SK-N-SH (cell line): ENCODE data around the gene METTL21C. TPM values are rescaled to one million over a fixed set of nuclear protein-coding genes. Genes with fewer than 3 reads are reported as not detected.

Experiments
- CTCF ChIA-PET: fragments of 300-600, 350-600 bp; formaldehyde crosslinking; extraction: SDS; loops from one replicate; lab custom pipeline; 2021; lab: Yijun Ruan, JAX
- POLR2A ChIA-PET: fragments of 350-600 bp; sonication (Branson Sonifier 250); formaldehyde crosslinking; extraction: SDS; loops from one replicate; lab custom pipeline; 2020; ENCODE audit warnings: antibody characterized with exemption, inconsistent platforms; lab: Yijun Ruan, JAX
- DNase-seq: peaks from one replicate; pipeline ENCODE4 v3.0.0; 2012
- H2AFZ ChIP-seq: fragments of 200-600 bp; sonication (generic); 2 replicates; pipeline ENCODE4 v1.8.1; 2016; ENCODE audit warnings: antibody characterized with exemption, mild to moderate bottlenecking, low read depth
- H3F3A ChIP-seq: fragments of 200-600 bp; sonication (generic); replicated peaks from 2 replicates; pipeline ENCODE3; 2016; ENCODE audit warnings: antibody characterized with exemption, mild to moderate bottlenecking; ENCODE audit not compliant: insufficient read depth
- H3K27ac ChIP-seq, 2 experiments: fragments of 200-500 bp in 1 of 2; fragments of 200-600 bp in 1 of 2; sonication (Bioruptor generic) in 1 of 2; sonication (generic), shearing (Covaris generic) in 1 of 2; 2 replicates each; pipeline versions ENCODE4 v1.5.1 to v1.6.1; 2014 to 2016; ENCODE audit warnings: low read depth in 2 of 2, inconsistent platforms in 1 of 2, low read length in 1 of 2, mild to moderate bottlenecking in 1 of 2, mixed read lengths in 1 of 2
- H3K27me3 ChIP-seq: fragments of 200-600 bp; sonication (generic), shearing (Covaris generic); 2 replicates; pipeline ENCODE4 v1.6.1; 2016; ENCODE audit warnings: mixed run types; ENCODE audit not compliant: insufficient read depth
- H3K36me3 ChIP-seq, 2 experiments: fragments of 200-500 bp in 1 of 2; fragments of 200-600 bp in 1 of 2; sonication (Bioruptor generic) in 1 of 2; sonication (generic) in 1 of 2; replicated peaks in 1 of 2; 2 replicates each; pipeline versions ENCODE3 to v1.5.1; 2014 to 2016; ENCODE audit warnings: low read length in 1 of 2, mild to moderate bottlenecking in 1 of 2; ENCODE audit not compliant: insufficient read depth in 2 of 2, control insufficient read depth in 1 of 2
- H3K4me1 ChIP-seq, 2 experiments: fragments of 200-500 bp in 1 of 2; fragments of 200-600 bp in 1 of 2; sonication (Bioruptor generic) in 1 of 2; sonication (generic), shearing (Covaris generic) in 1 of 2; 2 replicates each; pipeline versions ENCODE4 v1.5.1 to v1.6.1; 2014 to 2016; ENCODE audit warnings: low read depth in 1 of 2, low read length in 1 of 2, mixed run types in 1 of 2; ENCODE audit not compliant: insufficient read depth in 2 of 2, control insufficient read depth in 1 of 2
- H3K4me2 ChIP-seq: fragments of 200-600 bp; sonication (generic), shearing (Covaris generic); 2 replicates; pipeline ENCODE4 v1.6.1; 2017; ENCODE audit warnings: mixed run types
- H3K4me3 ChIP-seq, 2 experiments: fragments of 200-500 bp in 1 of 2; fragments of 200-600 bp in 1 of 2; sonication (Bioruptor generic) in 1 of 2; sonication (generic), shearing (Covaris generic) in 1 of 2; 2 replicates each; pipeline versions ENCODE4 v1.5.1 to v1.8.1; 2014 to 2016; ENCODE audit warnings: low read depth in 2 of 2, inconsistent platforms in 1 of 2, low read length in 1 of 2, mild to moderate bottlenecking in 1 of 2, mixed read lengths in 1 of 2, moderate library complexity in 1 of 2
- H3K79me2 ChIP-seq: fragments of 200-600 bp; sonication (generic); 2 replicates; pipeline ENCODE4 v1.8.1; 2017; ENCODE audit warnings: mild to moderate bottlenecking; ENCODE audit not compliant: insufficient read depth
- H3K9ac ChIP-seq: fragments of 200-600 bp; sonication (generic); 2 replicates; pipeline ENCODE4 v1.6.1; 2017; ENCODE audit warnings: mixed run types
- H3K9me2 ChIP-seq: fragments of 200-600 bp; sonication (generic); 2 replicates; pipeline ENCODE4 v1.6.1; 2017; ENCODE audit warnings: mixed run types
- H3K9me3 ChIP-seq: fragments of 200-600 bp; sonication (generic); 2 replicates; pipeline ENCODE4 v1.6.1; 2017; ENCODE audit warnings: mixed run types, mild to moderate bottlenecking, moderate library complexity
- H4K20me1 ChIP-seq: fragments of 200-600 bp; sonication (generic); 2 replicates; pipeline ENCODE4 v1.6.1; 2017; ENCODE audit warnings: mild to moderate bottlenecking, mixed run types; ENCODE audit not compliant: insufficient read depth
- ELF1 ChIP-seq: IDR thresholded peaks from 2 replicates; pipeline ENCODE4 v1.4.0; 2012
- EZH2phosphoT487 ChIP-seq: fragments of 200-600 bp; sonication (generic); IDR thresholded peaks from 2 replicates; pipeline ENCODE4 v1.6.1; 2017; ENCODE audit warnings: low read depth, mixed run types, mild to moderate bottlenecking, antibody characterized with exemption, moderate library complexity, borderline replicate concordance
- FOXJ3 ChIP-seq: sonication (generic); formaldehyde crosslinking; IDR thresholded peaks from 2 replicates; pipeline ENCODE4 v1.5.1; 2020; ENCODE audit warnings: mild to moderate bottlenecking, missing genetic modification reagents
- JUND ChIP-seq: IDR thresholded peaks from 2 replicates; pipeline ENCODE4 v1.4.0; 2012
- MEF2A ChIP-seq: IDR thresholded peaks from 2 replicates; pipeline ENCODE4 v1.4.0; 2012; ENCODE audit warnings: low read depth, borderline replicate concordance
- NRF1 ChIP-seq: IDR thresholded peaks from 2 replicates; pipeline ENCODE4 v1.6.1; 2012; ENCODE audit warnings: low read depth, mild to moderate bottlenecking, low read length
- PBX3 ChIP-seq: IDR thresholded peaks from 2 replicates; pipeline ENCODE4; 2012
- POLR2AphosphoS5 ChIP-seq: IDR thresholded peaks from 2 replicates; pipeline ENCODE4 v1.6.1; 2012; ENCODE audit warnings: low read depth, low read length
- RAD21 ChIP-seq: IDR thresholded peaks from 2 replicates; pipeline ENCODE4 v1.6.1; 2012; ENCODE audit warnings: mild to moderate bottlenecking, low read length
- RCOR1 ChIP-seq: fragments of 150-350 bp; IDR thresholded peaks from 2 replicates; pipeline ENCODE4 v1.6.1; 2017; ENCODE audit warnings: antibody characterized with exemption, low read length
- SIN3A ChIP-seq: IDR thresholded peaks from 2 replicates; pipeline ENCODE4 v1.6.1; 2012; ENCODE audit warnings: low read depth, mild to moderate bottlenecking, low read length, moderate library complexity, borderline replicate concordance
- SMC3 ChIP-seq: IDR thresholded peaks from 2 replicates; pipeline ENCODE4 v1.6.1; 2012; ENCODE audit warnings: low read depth, low read length, improper control_type of control experiment
- TEAD4 ChIP-seq: IDR thresholded peaks from 2 replicates; pipeline ENCODE4 v1.4.0; 2012; ENCODE audit warnings: mild to moderate bottlenecking, borderline replicate concordance; ENCODE audit not compliant: insufficient read depth
- WGBS: methylation state at CpG from one replicate; pipeline ENCODE4 v1.1.6; 2017; ENCODE audit warnings: low lambda C conversion rate; 5-methylcytosine and 5-hydroxymethylcytosine counted together
- polyA plus RNA-seq, 3 experiments: library from polyadenylated mRNA; depleted of rRNA; stranded (reverse); fragments of >200 nt; gene quantifications; 2 replicates each; pipeline ENCODE4 v1.2.3, GENCODE V29; 2012
- TF ChIP-seq, protein P1 (sequence below): fragments of 150-350 bp; IDR thresholded peaks from 2 replicates; pipeline ENCODE4 v1.6.1; 2017; ENCODE audit warnings: antibody characterized with exemption, low read length, low read depth, borderline replicate concordance
- TF ChIP-seq, protein P2 (sequence below): fragments of 200-600 bp; sonication (generic); IDR thresholded peaks from 2 replicates; pipeline ENCODE4 v1.6.1; 2017; ENCODE audit warnings: antibody characterized with exemption, mild to moderate bottlenecking, moderate library complexity

METTL21C gene
- polyA plus RNA-seq, 1 of the 3 experiments (the other 2 are of a cell fraction), result not detected

GRCh38 chr13:102680842-102681740 lies 13.8 kb downstream of the METTL21C start:
- peaks cover 2% of the 10 kb centered on the region for H3F3A ChIP-seq
- H3K4me2 ChIP-seq, result no peak overlapping the region
- no peaks in the 10 kb centered on the region for H3K9me2 ChIP-seq
- H4K20me1 ChIP-seq, result no peaks in the 10 kb centered on the region
- no peaks in the 10 kb centered on the region for H3K4me1 ChIP-seq
- H3K79me2 ChIP-seq, result no peaks in the 10 kb centered on the region
- POLR2A ChIA-PET, result no interaction called here
- no peaks in the 10 kb centered on the region for H3K27me3 ChIP-seq
- CTCF ChIA-PET, result no interaction called here
- no peak overlapping the region for H3K9ac ChIP-seq
- TF ChIP-seq ELF1 (no peak), RAD21 (no peak), EZH2phosphoT487 (no peak), TEAD4 (no peak), SMC3 (no peak), FOXJ3 (CRISPR knock-in tag) (no peak), PBX3 (no peak), NRF1 (no peak), JUND (no peak), SIN3A (no peak), RCOR1 (no peak), POLR2AphosphoS5 (no peak), MEF2A (no peak)
- TF ChIP-seq, protein P1, sequence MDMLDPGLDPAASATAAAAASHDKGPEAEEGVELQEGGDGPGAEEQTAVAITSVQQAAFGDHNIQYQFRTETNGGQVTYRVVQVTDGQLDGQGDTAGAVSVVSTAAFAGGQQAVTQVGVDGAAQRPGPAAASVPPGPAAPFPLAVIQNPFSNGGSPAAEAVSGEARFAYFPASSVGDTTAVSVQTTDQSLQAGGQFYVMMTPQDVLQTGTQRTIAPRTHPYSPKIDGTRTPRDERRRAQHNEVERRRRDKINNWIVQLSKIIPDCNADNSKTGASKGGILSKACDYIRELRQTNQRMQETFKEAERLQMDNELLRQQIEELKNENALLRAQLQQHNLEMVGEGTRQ, result no peak
- TF ChIP-seq, protein P2, sequence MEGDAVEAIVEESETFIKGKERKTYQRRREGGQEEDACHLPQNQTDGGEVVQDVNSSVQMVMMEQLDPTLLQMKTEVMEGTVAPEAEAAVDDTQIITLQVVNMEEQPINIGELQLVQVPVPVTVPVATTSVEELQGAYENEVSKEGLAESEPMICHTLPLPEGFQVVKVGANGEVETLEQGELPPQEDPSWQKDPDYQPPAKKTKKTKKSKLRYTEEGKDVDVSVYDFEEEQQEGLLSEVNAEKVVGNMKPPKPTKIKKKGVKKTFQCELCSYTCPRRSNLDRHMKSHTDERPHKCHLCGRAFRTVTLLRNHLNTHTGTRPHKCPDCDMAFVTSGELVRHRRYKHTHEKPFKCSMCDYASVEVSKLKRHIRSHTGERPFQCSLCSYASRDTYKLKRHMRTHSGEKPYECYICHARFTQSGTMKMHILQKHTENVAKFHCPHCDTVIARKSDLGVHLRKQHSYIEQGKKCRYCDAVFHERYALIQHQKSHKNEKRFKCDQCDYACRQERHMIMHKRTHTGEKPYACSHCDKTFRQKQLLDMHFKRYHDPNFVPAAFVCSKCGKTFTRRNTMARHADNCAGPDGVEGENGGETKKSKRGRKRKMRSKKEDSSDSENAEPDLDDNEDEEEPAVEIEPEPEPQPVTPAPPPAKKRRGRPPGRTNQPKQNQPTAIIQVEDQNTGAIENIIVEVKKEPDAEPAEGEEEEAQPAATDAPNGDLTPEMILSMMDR, result no peak
- H3K9me3 ChIP-seq, result no peaks in the 10 kb centered on the region
- H3K4me3 ChIP-seq, result no peak overlapping the region
- H2AFZ ChIP-seq, result no peak overlapping the region
- 86% methylated on average over 5 of the region's 5 CpGs for WGBS
- H3K36me3 ChIP-seq, result peaks cover 34 to 44% of the 10 kb centered on the region in 2 experiments
- no peak overlapping the region for H3K27ac ChIP-seq
- DNase-seq, result no peak
